Stimulated activated CD4-positive, alpha-beta T cell treated with anti-CD3 and anti-CD28 coated beads, Interleukin-15, amount 100 ng/mL, for 24 hours (primary cell): ENCODE results near the gene ORC2.

Source experiments
- DNase-seq: peaks from one replicate; pipeline ENCODE4 v3.0.0-alpha.2; 2020

ORC2 gene

GRCh38 chr2:200860092-200860795, 103.2 kb downstream of the ORC2 start:
- peak; percentile 52 for DNase-seq
